ENCODE data around the gene COQ8A. TPM values are rescaled to one million over a fixed set of nuclear protein-coding genes. Genes with fewer than 3 reads are reported as not detected.

Gene COQ8A
- total and polyA plus RNA-seq, 2 experiments from 2014 or later, result 22.9 to 26.4 TPM

DNA sequence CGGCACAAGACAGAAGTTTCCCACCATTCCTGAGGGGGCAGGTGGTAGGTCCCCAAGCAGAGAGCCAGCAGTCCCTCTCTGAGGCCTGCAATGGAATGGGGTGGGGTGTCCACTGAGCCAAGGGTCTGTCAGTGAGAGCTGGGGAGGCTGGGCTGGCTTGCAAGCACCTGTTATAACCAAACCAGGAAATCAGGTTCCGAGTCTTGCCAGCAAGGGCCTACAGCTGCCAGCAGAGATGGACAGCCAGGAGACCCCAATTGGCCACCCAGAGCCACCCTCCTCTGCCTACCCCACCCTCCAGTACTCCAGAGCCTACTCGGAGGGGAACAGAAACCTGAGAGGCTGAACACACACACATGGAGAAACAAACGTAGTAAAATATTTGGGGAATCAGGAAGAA is 37.5 kb upstream of the COQ8A start:
- no peak overlapping the region for H3K4me3 ChIP-seq
- 91% methylated on average over 4 of the region's 4 CpGs for WGBS (ENCODE audit: low lambda C conversion rate, missing lambda C conversion rate)
- H3K4me1 ChIP-seq (ENCODE audit: insufficient read depth), result no peaks in the 10 kb centered on the region
- H3K27me3 ChIP-seq, result no peaks in the 10 kb centered on the region
- no peak overlapping the region for H3K4me2 ChIP-seq
- TF ChIP-seq EZH2 (IDR thresholded peaks at IDR 0.05; ENCODE audit: borderline replicate concordance), result no peak
- TF ChIP-seq, protein P1, sequence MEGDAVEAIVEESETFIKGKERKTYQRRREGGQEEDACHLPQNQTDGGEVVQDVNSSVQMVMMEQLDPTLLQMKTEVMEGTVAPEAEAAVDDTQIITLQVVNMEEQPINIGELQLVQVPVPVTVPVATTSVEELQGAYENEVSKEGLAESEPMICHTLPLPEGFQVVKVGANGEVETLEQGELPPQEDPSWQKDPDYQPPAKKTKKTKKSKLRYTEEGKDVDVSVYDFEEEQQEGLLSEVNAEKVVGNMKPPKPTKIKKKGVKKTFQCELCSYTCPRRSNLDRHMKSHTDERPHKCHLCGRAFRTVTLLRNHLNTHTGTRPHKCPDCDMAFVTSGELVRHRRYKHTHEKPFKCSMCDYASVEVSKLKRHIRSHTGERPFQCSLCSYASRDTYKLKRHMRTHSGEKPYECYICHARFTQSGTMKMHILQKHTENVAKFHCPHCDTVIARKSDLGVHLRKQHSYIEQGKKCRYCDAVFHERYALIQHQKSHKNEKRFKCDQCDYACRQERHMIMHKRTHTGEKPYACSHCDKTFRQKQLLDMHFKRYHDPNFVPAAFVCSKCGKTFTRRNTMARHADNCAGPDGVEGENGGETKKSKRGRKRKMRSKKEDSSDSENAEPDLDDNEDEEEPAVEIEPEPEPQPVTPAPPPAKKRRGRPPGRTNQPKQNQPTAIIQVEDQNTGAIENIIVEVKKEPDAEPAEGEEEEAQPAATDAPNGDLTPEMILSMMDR (IDR thresholded peaks at IDR 0.05; ENCODE audit: poor library complexity), result no peak
- TF ChIP-seq EZH2phosphoT487 (IDR thresholded peaks at IDR 0.05; ENCODE audit: low read depth, severe bottlenecking, unreplicated experiment), result no peak
- H3K79me2 ChIP-seq, result no peaks in the 10 kb centered on the region
- no peaks in the 10 kb centered on the region for H3K9me3 ChIP-seq (ENCODE audit: low read depth)
- no peaks in the 10 kb centered on the region for H4K20me1 ChIP-seq (ENCODE audit: insufficient read depth, poor library complexity, severe bottlenecking)
- no peak overlapping the region for H3K27ac ChIP-seq
- no peaks in the 10 kb centered on the region for H3K9me2 ChIP-seq (replicated peaks; ENCODE audit: insufficient read depth)
- H3K36me3 ChIP-seq (replicated peaks; ENCODE audit: insufficient read depth, low read depth), result no peaks in the 10 kb centered on the region
- H2AFZ ChIP-seq, result no peak overlapping the region
- no peak for DNase-seq (ENCODE audit: low spot score)

DNA sequence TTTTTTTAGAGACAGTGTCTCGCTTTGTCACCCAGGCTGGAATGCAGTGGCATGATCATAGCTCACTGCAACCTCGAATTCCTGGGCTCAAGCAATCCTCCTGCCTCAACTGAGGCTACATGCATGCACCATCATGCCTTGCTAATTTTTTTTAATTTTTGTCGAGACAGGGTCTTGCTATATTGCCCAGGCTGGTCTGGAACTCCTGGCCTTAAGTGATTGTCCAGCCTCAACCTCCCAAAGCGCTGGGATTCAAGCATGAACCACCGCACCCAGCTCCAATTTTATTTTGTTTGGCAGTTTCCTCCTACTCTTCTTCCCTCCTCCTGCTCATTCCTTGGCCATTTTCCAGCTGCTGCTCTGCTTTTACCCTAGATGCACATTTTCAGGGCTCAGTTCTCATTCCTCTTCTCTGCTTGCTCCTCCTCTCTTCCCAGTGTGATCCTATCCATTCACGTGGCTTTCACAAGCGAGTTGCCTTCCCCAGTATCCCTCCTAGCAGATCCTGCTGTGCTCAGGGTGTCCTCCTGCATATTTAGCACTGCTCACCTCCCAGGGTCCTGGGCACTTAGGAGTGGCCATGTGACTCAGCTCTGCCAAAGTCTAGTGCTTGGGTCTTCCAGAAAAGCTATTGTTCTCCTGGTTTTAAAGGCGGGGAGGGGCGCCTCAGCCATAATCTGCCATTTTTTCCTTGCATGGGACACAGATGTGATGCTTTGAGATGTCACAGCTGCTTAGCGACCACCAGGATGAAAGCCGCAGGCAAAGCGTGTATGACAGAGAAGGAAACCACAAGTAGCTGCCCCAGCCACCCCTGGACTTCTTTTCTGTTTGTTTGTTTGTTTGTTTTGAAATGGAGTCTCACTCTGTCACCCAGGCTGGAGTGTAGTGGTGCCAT is 36.0 kb upstream of the COQ8A start:
- no peak for DNase-seq (ENCODE audit: low spot score)
- H2AFZ ChIP-seq, result no peak overlapping the region
- TF ChIP-seq EZH2 (IDR thresholded peaks at IDR 0.05; ENCODE audit: borderline replicate concordance) (no peak), EZH2phosphoT487 (IDR thresholded peaks at IDR 0.05; ENCODE audit: low read depth, severe bottlenecking, unreplicated experiment) (no peak)
- TF ChIP-seq, protein P1 (IDR thresholded peaks at IDR 0.05; ENCODE audit: poor library complexity), result no peak
- H3K79me2 ChIP-seq, result no peaks in the 10 kb centered on the region
- WGBS (ENCODE audit: low lambda C conversion rate, missing lambda C conversion rate), result 81% methylated on average over 12 of the region's 12 CpGs
- H3K9me3 ChIP-seq (ENCODE audit: low read depth), result no peaks in the 10 kb centered on the region
- no peak overlapping the region for H3K4me2 ChIP-seq
- no peak overlapping the region for H3K27ac ChIP-seq
- no peaks in the 10 kb centered on the region for H4K20me1 ChIP-seq (ENCODE audit: insufficient read depth, poor library complexity, severe bottlenecking)
- H3K27me3 ChIP-seq, result no peaks in the 10 kb centered on the region
- H3K4me3 ChIP-seq, result no peak overlapping the region
- no peaks in the 10 kb centered on the region for H3K36me3 ChIP-seq (replicated peaks; ENCODE audit: insufficient read depth, low read depth)
- no peaks in the 10 kb centered on the region for H3K9me2 ChIP-seq (replicated peaks; ENCODE audit: insufficient read depth)
- H3K4me1 ChIP-seq (ENCODE audit: insufficient read depth), result no peaks in the 10 kb centered on the region

DNA sequence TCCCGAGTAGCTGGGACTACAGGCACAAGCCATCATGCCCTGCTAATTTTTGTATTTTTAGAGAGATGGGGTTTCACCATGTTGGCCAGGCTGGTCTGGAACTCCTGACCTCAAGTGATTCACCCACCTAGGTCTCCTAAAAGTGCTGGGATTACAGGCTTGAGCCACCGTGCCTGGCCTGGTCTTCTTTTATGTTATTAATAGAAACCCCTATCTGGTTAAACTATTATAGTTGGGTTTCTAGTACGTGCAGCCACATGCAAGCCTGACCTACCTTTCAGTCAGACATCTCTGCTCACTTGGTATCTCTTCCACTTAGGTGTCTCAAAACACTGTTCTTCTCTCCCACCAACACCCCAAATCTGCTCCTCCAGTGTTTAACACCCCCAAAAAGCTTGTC is 35.3 kb upstream of the COQ8A start:
- no peaks in the 10 kb centered on the region for H3K4me1 ChIP-seq (ENCODE audit: insufficient read depth)
- 93% methylated on average over 3 of the region's 3 CpGs for WGBS (ENCODE audit: low lambda C conversion rate, missing lambda C conversion rate)
- H3K9me2 ChIP-seq (replicated peaks; ENCODE audit: insufficient read depth), result no peaks in the 10 kb centered on the region
- DNase-seq (ENCODE audit: low spot score), result no peak
- H3K27me3 ChIP-seq, result no peaks in the 10 kb centered on the region
- H3K4me3 ChIP-seq, result no peak overlapping the region
- H3K36me3 ChIP-seq (replicated peaks; ENCODE audit: insufficient read depth, low read depth), result no peaks in the 10 kb centered on the region
- no peak overlapping the region for H3K27ac ChIP-seq
- no peak overlapping the region for H3K4me2 ChIP-seq
- H3K9me3 ChIP-seq (ENCODE audit: low read depth), result no peaks in the 10 kb centered on the region
- H2AFZ ChIP-seq, result no peak overlapping the region
- TF ChIP-seq EZH2 (IDR thresholded peaks at IDR 0.05; ENCODE audit: borderline replicate concordance), result no peak
- no peak for TF ChIP-seq EZH2phosphoT487 (IDR thresholded peaks at IDR 0.05; ENCODE audit: low read depth, severe bottlenecking, unreplicated experiment)
- TF ChIP-seq, protein P1 (IDR thresholded peaks at IDR 0.05; ENCODE audit: poor library complexity), result no peak
- H3K79me2 ChIP-seq, result no peaks in the 10 kb centered on the region
- no peaks in the 10 kb centered on the region for H4K20me1 ChIP-seq (ENCODE audit: insufficient read depth, poor library complexity, severe bottlenecking)

Data from hepatocyte (in vitro differentiated cells).